ENCODE results near the gene SIPA1L3. TPM values are rescaled to one million over a fixed set of nuclear protein-coding genes. Genes with fewer than 3 reads are reported as not detected.

Gene SIPA1L3
- total and polyA plus RNA-seq, 2 of the 13 experiments (the other 11 are each of a cell fraction or from before 2014, with no cell fraction given), result 5.5 to 7.7 TPM

GRCh38 chr19:38059897-38060296 is 152.9 kb downstream of the SIPA1L3 start:
- POLR2A ChIA-PET, result no interaction called here
- no peak for ATAC-seq
- Histone ChIP-seq H3K4me3 (replicated peaks in 1 of 3; ENCODE audit: insufficient read depth in 1 of 3, low read depth in 2 of 3, low read length in 3 of 3) (no peak overlapping the region), H3K9me3 (ENCODE audit: low read length) (no peaks in the 10 kb centered on the region), H3K9ac (ENCODE audit: insufficient read depth, low read depth, low read length) (no peak overlapping the region), H3K27ac (ENCODE audit: extremely low read length, insufficient read depth, low read length) (no peak overlapping the region), H3K36me3 (replicated peaks in 1 of 2; ENCODE audit: control insufficient read depth in 1 of 2, insufficient read depth in 2 of 2, low read length in 2 of 2) (no peaks in the 10 kb centered on the region), H4K20me1 (ENCODE audit: insufficient read depth, low read length) (no peaks in the 10 kb centered on the region), H2AFZ (ENCODE audit: low read length) (no peak overlapping the region), H3K79me2 (ENCODE audit: insufficient read depth, low read length) (no peaks in the 10 kb centered on the region), H3K4me2 (ENCODE audit: low read depth, low read length) (no peak overlapping the region), H3K27me3 (ENCODE audit: control insufficient read depth in 1 of 2, insufficient read depth in 2 of 2, low read length in 2 of 2) (no peaks in the 10 kb centered on the region), H3K4me1 (ENCODE audit: insufficient read depth, low read length) (peaks cover 11% of the 10 kb centered on the region)
- WGBS (ENCODE audit: low lambda C conversion rate), result 96% methylated on average over 7 of the region's 7 CpGs
- intact Hi-C loops (cut with micrococcal nuclease; ENCODE audit: unreplicated experiment) (no loop called here), in situ Hi-C loops (cut with HindIII; ENCODE audit: extremely low pct_ligation_motif_present, low pct_unique_long_range_greater_than_20kb) (no loop called here)
- BruUV-seq (replicated peaks), result no TSS peak
- TF ChIP-seq TGIF2 (CRISPR knock-in tag; IDR thresholded peaks at IDR 0.05) (no peak), ZNF382 (CRISPR knock-in tag; IDR thresholded peaks at IDR 0.05; ENCODE audit: borderline replicate concordance) (no peak), ATRX (CRISPR knock-in tag; IDR thresholded peaks at IDR 0.05; ENCODE audit: borderline replicate concordance) (no peak), SMAD1 (CRISPR knock-in tag; IDR thresholded peaks at IDR 0.05; ENCODE audit: borderline replicate concordance, low read depth) (no peak), ARID2 (CRISPR knock-in tag; IDR thresholded peaks at IDR 0.05; ENCODE audit: borderline replicate concordance) (no peak), MED8 (CRISPR knock-in tag; IDR thresholded peaks at IDR 0.05; ENCODE audit: insufficient replicate concordance) (no peak), DMAP1 (CRISPR knock-in tag; IDR thresholded peaks at IDR 0.05) (no peak), RAD51 (IDR thresholded peaks at IDR 0.05; ENCODE audit: borderline replicate concordance) (no peak), PTBP1 (IDR thresholded peaks at IDR 0.05; ENCODE audit: low read depth, low read length, poor library complexity, severe bottlenecking) (no peak), U2AF2 (IDR thresholded peaks at IDR 0.05; ENCODE audit: low read depth, low read length) (no peak)
- CTCF ChIA-PET (ENCODE audit: low intra/inter-chr PET ratio, low total read pairs), result no interaction called here
- FAIRE-seq, result no peak
- DNase-seq (ENCODE audit: low spot score), result no peak

- no TSS peak for BruUV-seq (replicated peaks)
- no peaks in the 10 kb centered on the region for H3K9me3 ChIP-seq (ENCODE audit: low read length)
- intact Hi-C loops (cut with micrococcal nuclease; ENCODE audit: unreplicated experiment) (no loop called here), in situ Hi-C loops (cut with HindIII; ENCODE audit: extremely low pct_ligation_motif_present, low pct_unique_long_range_greater_than_20kb) (no loop called here)
- H3K27ac ChIP-seq (ENCODE audit: extremely low read length, insufficient read depth, low read length), result no peak overlapping the region
- no peak for TF ChIP-seq ZMAT3 (CRISPR knock-in tag; conservative IDR thresholded peaks at IDR 0.05)
- H3K4me1 ChIP-seq (ENCODE audit: insufficient read depth, low read length), result peaks cover 11% of the 10 kb centered on the region
- no peak overlapping the region for H3K4me3 ChIP-seq (replicated peaks in 1 of 3; ENCODE audit: insufficient read depth in 1 of 3, low read depth in 2 of 3, low read length in 3 of 3)
- ChIA-PET CTCF (ENCODE audit: low intra/inter-chr PET ratio, low total read pairs) (no interaction called here), POLR2A (no interaction called here)
- ATAC-seq, result no peak
- whole genome bisulfite sequencing (ENCODE audit: low lambda C conversion rate), result 96% methylated on average over 7 of the region's 7 CpGs
- no peak overlapping the region for H3K9ac ChIP-seq (ENCODE audit: insufficient read depth, low read depth, low read length)
- no peak overlapping the region for H3K4me2 ChIP-seq (ENCODE audit: low read depth, low read length)
- no peaks in the 10 kb centered on the region for H3K36me3 ChIP-seq (replicated peaks in 1 of 2; ENCODE audit: control insufficient read depth in 1 of 2, insufficient read depth in 2 of 2, low read length in 2 of 2)
- no peak for FAIRE-seq
- no peaks in the 10 kb centered on the region for H3K79me2 ChIP-seq (ENCODE audit: insufficient read depth, low read length)
- DNase-seq (ENCODE audit: low spot score), result no peak
- H2AFZ ChIP-seq (ENCODE audit: low read length), result no peak overlapping the region
- H3K27me3 ChIP-seq (ENCODE audit: control insufficient read depth in 1 of 2, insufficient read depth in 2 of 2, low read length in 2 of 2), result no peaks in the 10 kb centered on the region
- H4K20me1 ChIP-seq (ENCODE audit: insufficient read depth, low read length), result no peaks in the 10 kb centered on the region
These were observed 153.3 kb downstream of the SIPA1L3 start for GRCh38 chr19:38060331-38060730.
